HS-27A (cell line): ENCODE measurements around the gene COTL1.

Experiments used
- DNase-seq: peaks from one replicate; pipeline ENCODE4 v3.0.0-alpha.2; 2012; ENCODE audit warnings: low read depth, missing footprints

Gene COTL1

GRCh38 chr16:84617791-84618580, at the start of gene COTL1:
Gene COTL1 (minus strand): TSS chr16:84618078. CDS start chr16:84617914, 164 bp downstream.
- peak; percentile 96 for DNase-seq

GRCh38 chr16:84665843-84666242, 48.0 kb upstream of the COTL1 start:
- DNase-seq: no peak

GRCh38 chr16:84665359-84665758, 47.5 kb upstream of the COTL1 start:
- no peak for DNase-seq

GRCh38 chr16:84663433-84664101, 45.7 kb upstream of the COTL1 start:
- no peak for DNase-seq

GRCh38 chr16:84662471-84662870, 44.6 kb upstream of the COTL1 start:
- DNase-seq: no peak

- DNase-seq: no peak
These were observed 43.7 kb upstream of the COTL1 start for GRCh38 chr16:84661418-84662060.

- no peak for DNase-seq
These were observed 43.1 kb upstream of the COTL1 start for GRCh38 chr16:84660973-84661372.

- DNase-seq: no peak
These were observed 41.9 kb upstream of the COTL1 start for GRCh38 chr16:84659656-84660300.

GRCh38 chr16:84658690-84659089, 40.8 kb upstream of the COTL1 start:
- no peak for DNase-seq

- DNase-seq: no peak
These were observed 39.5 kb upstream of the COTL1 start for GRCh38 chr16:84657229-84657837.

- DNase-seq: no peak
These were observed 38.8 kb upstream of the COTL1 start for GRCh38 chr16:84656649-84657048.

- no peak for DNase-seq
These were observed 37.1 kb upstream of the COTL1 start for GRCh38 chr16:84654998-84655397.

- no peak for DNase-seq
These were observed 36.4 kb upstream of the COTL1 start for GRCh38 chr16:84654238-84654637.

GRCh38 chr16:84652566-84652965, 34.7 kb upstream of the COTL1 start:
- no peak for DNase-seq

GRCh38 chr16:84650062-84650991, 32.4 kb upstream of the COTL1 start:
- no peak for DNase-seq

- DNase-seq: no peak
These were observed 31.6 kb upstream of the COTL1 start for GRCh38 chr16:84649511-84649861.

- DNase-seq: no peak
These were observed 31.0 kb upstream of the COTL1 start for GRCh38 chr16:84648595-84649510.

GRCh38 chr16:84647828-84648594, 30.1 kb upstream of the COTL1 start, which contains the start of gene KLHL36:
Gene KLHL36 (plus strand): TSS chr16:84648511. CDS start chr16:84650868, 2,357 bp downstream.
- no peak for DNase-seq

GRCh38 chr16:84643674-84644073, 25.8 kb upstream of the COTL1 start:
- DNase-seq: no peak
